Mesothelial cell of epicardium (in vitro differentiated cells): Measurements from ENCODE around the gene MAST4. TPM values are rescaled to one million over a fixed set of nuclear protein-coding genes. Genes with fewer than 3 reads are reported as not detected.
A peak's percentile ranks its signal among the peaks of the same experiment; 100 is the strongest.

ENCODE experiments used
- DNase-seq, 2 experiments: peaks; one replicate each; pipeline ENCODE4 v3.0.0; 2021; ENCODE audit warnings: low spot score in 2 of 2; ENCODE audit not compliant: unreplicated experiment in 2 of 2
- H3K27ac Mint-ChIP-seq: 2 replicates; pipeline ENCODE4 v1.8.0; 2021; ENCODE audit warnings: mixed read lengths
- H3K27me3 Mint-ChIP-seq: 2 replicates; pipeline ENCODE4 v1.8.0; 2021; ENCODE audit warnings: low read depth, mixed read lengths
- H3K36me3 Mint-ChIP-seq: 2 replicates; pipeline ENCODE4 v1.8.0; 2021; ENCODE audit warnings: mixed read lengths
- H3K4me1 Mint-ChIP-seq: 2 replicates; pipeline ENCODE4 v1.8.0; 2021; ENCODE audit warnings: mixed read lengths
- H3K4me3 Mint-ChIP-seq: 2 replicates; pipeline ENCODE4 v1.8.0; 2021; ENCODE audit warnings: mild to moderate bottlenecking, moderate library complexity, mixed read lengths
- H3K9me3 Mint-ChIP-seq: 2 replicates; pipeline ENCODE4 v1.8.0; 2021; ENCODE audit warnings: mixed read lengths
- total RNA-seq: library from RNA; stranded (reverse); gene quantifications from 3 replicates; pipeline ENCODE4 v1.2.1, GENCODE V29; 2021
- TF ChIP-seq, protein P1 (sequence below): fragments of 200-600 bp; sonication (generic); IDR thresholded peaks from one replicate; pipeline ENCODE4 v1.5.0; 2021; ENCODE audit warnings: antibody characterized with exemption; ENCODE audit not compliant: unreplicated experiment

MAST4 gene
- total RNA-seq, 1 donor from 2014 or later = 29.8 TPM

DNA sequence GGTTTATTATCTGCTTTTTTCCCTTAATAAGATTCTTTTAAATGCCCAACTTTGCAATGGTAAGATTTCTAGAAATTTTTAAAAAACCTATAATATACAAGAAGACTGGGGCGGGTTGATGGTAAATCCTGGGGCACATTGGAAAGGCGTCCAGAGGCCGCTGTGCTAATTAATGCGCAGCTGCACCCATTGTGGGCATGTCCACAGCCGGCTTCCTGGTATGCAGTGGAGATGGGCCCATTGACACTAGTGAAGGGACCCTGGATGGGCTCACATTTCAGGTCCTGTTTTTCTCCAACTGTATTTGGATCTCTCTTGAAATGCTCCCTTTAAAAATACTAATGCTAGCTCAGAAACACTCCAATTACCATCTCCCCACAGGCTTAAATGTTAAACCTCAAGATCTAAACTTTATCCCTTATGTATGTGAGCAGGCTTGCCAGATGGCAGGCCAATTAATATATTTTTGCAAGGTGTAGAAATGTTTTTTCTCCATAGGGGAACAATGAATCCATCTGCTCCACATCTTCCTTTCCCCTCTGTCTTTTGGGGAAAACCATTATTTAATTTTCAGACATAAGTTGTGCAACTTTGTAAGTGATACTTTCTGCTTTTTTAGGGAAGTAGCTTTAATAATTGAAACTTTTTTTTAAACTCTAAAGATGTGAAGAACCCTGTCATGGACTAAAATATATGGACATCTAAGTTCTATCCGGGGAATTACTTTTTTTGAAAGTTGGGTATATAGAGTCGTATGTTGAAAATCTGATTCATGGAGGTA lies 423.1 kb downstream of the MAST4 start:
- H3K4me1 Mint-ChIP-seq = peaks cover 34% of the 10 kb centered on the region
- TF ChIP-seq, protein P1, sequence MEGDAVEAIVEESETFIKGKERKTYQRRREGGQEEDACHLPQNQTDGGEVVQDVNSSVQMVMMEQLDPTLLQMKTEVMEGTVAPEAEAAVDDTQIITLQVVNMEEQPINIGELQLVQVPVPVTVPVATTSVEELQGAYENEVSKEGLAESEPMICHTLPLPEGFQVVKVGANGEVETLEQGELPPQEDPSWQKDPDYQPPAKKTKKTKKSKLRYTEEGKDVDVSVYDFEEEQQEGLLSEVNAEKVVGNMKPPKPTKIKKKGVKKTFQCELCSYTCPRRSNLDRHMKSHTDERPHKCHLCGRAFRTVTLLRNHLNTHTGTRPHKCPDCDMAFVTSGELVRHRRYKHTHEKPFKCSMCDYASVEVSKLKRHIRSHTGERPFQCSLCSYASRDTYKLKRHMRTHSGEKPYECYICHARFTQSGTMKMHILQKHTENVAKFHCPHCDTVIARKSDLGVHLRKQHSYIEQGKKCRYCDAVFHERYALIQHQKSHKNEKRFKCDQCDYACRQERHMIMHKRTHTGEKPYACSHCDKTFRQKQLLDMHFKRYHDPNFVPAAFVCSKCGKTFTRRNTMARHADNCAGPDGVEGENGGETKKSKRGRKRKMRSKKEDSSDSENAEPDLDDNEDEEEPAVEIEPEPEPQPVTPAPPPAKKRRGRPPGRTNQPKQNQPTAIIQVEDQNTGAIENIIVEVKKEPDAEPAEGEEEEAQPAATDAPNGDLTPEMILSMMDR = no peak

DNA sequence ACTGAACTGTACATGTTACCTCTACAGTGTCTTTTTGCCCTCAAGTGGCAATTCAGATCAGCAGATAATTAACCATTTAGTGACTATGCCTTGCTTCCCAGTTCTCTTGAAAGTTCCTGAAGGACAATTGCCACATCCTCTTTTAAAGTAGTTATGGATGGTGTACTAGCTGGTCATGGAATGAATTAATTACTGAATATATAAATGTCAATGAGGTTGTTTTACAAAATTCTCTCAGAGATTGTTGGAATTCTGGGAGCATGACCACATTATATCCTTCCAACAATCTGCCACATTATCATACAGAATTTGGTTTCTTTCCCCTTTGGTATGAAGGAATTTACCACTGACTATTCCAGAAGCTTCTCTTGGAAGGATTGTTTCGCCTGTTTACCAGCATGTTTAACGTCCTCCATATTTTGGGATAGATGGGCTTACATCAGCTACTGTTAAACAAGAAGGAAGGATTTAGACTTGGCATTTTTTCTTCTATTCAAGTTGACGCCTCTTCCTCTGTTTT lies 424.0 kb downstream of the MAST4 start:
- H3K4me1 Mint-ChIP-seq = peaks cover 26% of the 10 kb centered on the region
- H3K27me3 Mint-ChIP-seq = no peaks in the 10 kb centered on the region
- no peak overlapping the region for H3K4me3 Mint-ChIP-seq
- no peak overlapping the region for H3K27ac Mint-ChIP-seq
- peaks cover 14% of the 10 kb centered on the region for H3K9me3 Mint-ChIP-seq
- DNase-seq = no peak
- TF ChIP-seq, protein P1 = no peak
- no peaks in the 10 kb centered on the region for H3K36me3 Mint-ChIP-seq

More for the DNA sequence above, 423.1 kb downstream of the MAST4 start:
- Mint-ChIP-seq H3K27ac (peak overlapping the region; percentile 12), H3K9me3 (peaks cover 14% of the 10 kb centered on the region), H3K4me3 (no peak overlapping the region), H3K36me3 (no peaks in the 10 kb centered on the region), H3K27me3 (no peaks in the 10 kb centered on the region)
- DNase-seq = no peak

DNA sequence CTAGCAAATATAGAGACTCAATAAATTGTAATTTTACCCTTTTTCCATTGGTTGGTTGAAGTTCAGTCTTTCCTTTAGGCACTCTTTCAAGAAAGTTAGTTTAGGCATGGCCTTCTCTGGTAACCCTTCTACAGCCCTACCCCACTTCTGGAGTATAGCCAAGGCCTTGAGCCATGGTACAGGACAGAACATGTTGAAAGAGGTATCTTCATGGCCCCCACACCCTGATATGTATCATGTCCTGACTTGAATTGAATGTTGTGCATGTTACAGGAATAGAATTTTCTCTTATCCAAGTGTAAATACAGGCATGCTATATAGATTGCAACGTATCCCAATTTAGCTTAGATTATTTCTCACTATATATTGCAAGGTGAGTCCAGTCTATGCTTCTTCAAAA lies 424.8 kb downstream of the MAST4 start:
- Mint-ChIP-seq H3K9me3 (peaks cover 14% of the 10 kb centered on the region), H3K27me3 (no peaks in the 10 kb centered on the region), H3K27ac (peak overlapping the region; percentile 77), H3K4me3 (no peak overlapping the region), H3K36me3 (no peaks in the 10 kb centered on the region), H3K4me1 (peaks cover 17% of the 10 kb centered on the region)
- no peak for DNase-seq
- TF ChIP-seq, protein P1 = no peak

DNA sequence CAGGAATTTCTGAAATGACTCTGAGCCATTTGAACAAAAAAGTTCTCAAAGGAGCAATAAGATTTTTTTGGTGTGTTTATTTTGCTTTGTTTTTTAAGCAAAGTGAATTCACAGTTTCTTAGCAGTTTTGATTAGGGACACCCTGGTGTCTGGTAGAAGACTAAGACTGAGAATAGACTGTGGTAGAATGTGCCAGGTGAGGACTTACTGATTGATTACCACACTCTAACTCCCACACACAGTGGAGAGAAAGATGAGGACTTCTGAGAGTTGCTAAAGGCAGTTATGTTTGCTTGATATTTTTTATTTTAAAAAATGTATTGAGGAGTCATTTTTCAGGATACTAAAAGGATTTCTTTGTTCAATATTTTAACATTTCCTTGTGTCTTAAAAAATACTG lies 425.3 kb downstream of the MAST4 start:
- no peak for DNase-seq
- no peak overlapping the region for H3K4me3 Mint-ChIP-seq
- H3K27ac Mint-ChIP-seq = peak overlapping the region; percentile 77
- H3K36me3 Mint-ChIP-seq = no peaks in the 10 kb centered on the region
- H3K4me1 Mint-ChIP-seq = peaks cover 14% of the 10 kb centered on the region
- H3K27me3 Mint-ChIP-seq = no peaks in the 10 kb centered on the region
- peaks cover 14% of the 10 kb centered on the region for H3K9me3 Mint-ChIP-seq
- TF ChIP-seq, protein P1 = no peak

DNA sequence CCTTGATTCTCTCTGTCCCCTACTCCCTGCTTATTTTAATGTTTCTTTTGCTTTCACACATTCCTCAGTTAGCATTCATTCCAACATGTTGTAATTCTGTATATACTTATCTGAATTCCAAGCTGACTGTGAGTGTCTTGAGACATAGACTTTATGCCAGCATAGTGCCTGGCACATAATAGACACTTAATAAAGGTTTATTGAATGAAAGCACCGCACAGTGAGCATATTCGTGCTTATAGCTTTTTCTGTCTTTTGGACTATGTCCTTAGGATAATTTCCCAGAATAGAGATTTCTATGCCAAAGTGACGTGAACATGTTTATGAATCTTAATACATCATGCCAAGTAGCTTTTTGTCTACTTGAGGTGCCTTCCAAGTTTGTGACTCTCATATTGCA lies 425.8 kb downstream of the MAST4 start:
- peaks cover 11% of the 10 kb centered on the region for H3K4me1 Mint-ChIP-seq

More for the DNA sequence above, 425.8 kb downstream of the MAST4 start:
- Mint-ChIP-seq H3K9me3 (peaks cover 14% of the 10 kb centered on the region), H3K4me3 (no peak overlapping the region), H3K27me3 (no peaks in the 10 kb centered on the region), H3K36me3 (no peaks in the 10 kb centered on the region), H3K27ac (peak overlapping the region; percentile 76)
- TF ChIP-seq, protein P1 = no peak
- DNase-seq = no peak
